ENCODE results near the gene EFNA1.
A peak's percentile ranks its signal among the peaks of the same experiment; 100 is the strongest.

EFNA1 gene

GRCh38 chr1:155170101-155170785, 42.6 kb downstream of the EFNA1 start:
- peaks cover 6% of the 10 kb centered on the region for H3K36me3 Mint-ChIP-seq

GRCh38 chr1:155170806-155171205, 43.1 kb downstream of the EFNA1 start:
- Mint-ChIP-seq H3K27ac (no peak overlapping the region), H3K27me3 (no peaks in the 10 kb centered on the region), H3K36me3 (peaks cover 6% of the 10 kb centered on the region), H3K9me3 (ENCODE audit: low read depth) (no peaks in the 10 kb centered on the region), H3K4me3 (no peak overlapping the region), H3K4me1 (ENCODE audit: low read depth) (peaks cover 49% of the 10 kb centered on the region)

More at GRCh38 chr1:155170101-155170785, 42.6 kb downstream of the EFNA1 start:
- Mint-ChIP-seq H3K9me3 (ENCODE audit: low read depth) (no peaks in the 10 kb centered on the region), H3K4me1 (ENCODE audit: low read depth) (peaks cover 47% of the 10 kb centered on the region), H3K27me3 (no peaks in the 10 kb centered on the region), H3K27ac (no peak overlapping the region), H3K4me3 (peak overlapping the region; percentile 70)

- H3K4me3 Mint-ChIP-seq: peak overlapping the region; percentile 98
- H3K27ac Mint-ChIP-seq: peak overlapping the region; percentile 99
- peaks cover 6% of the 10 kb centered on the region for H3K36me3 Mint-ChIP-seq
- H3K4me1 Mint-ChIP-seq (ENCODE audit: low read depth): peaks cover 57% of the 10 kb centered on the region
- H3K27me3 Mint-ChIP-seq: no peaks in the 10 kb centered on the region
- no peaks in the 10 kb centered on the region for H3K9me3 Mint-ChIP-seq (ENCODE audit: low read depth)
Observed at GRCh38 chr1:155171836-155172731, 44.4 kb downstream of the EFNA1 start.

- peaks cover 49% of the 10 kb centered on the region for H3K4me1 Mint-ChIP-seq (ENCODE audit: low read depth)
- no peaks in the 10 kb centered on the region for H3K27me3 Mint-ChIP-seq
- H3K36me3 Mint-ChIP-seq: peaks cover 8% of the 10 kb centered on the region
- peak within 1 kb of the TSS; percentile 99 for H3K27ac Mint-ChIP-seq
- no peaks in the 10 kb centered on the region for H3K9me3 Mint-ChIP-seq (ENCODE audit: low read depth)
- peak within 1 kb of the TSS; percentile 98 for H3K4me3 Mint-ChIP-seq
Observed at GRCh38 chr1:155172732-155173477, 45.2 kb downstream of the EFNA1 start, which contains the start of gene KRTCAP2. KRTCAP2 (minus strand) TSS chr1:155173304; CDS start chr1:155173224, 80 bp downstream.

GRCh38 chr1:155173478-155174323, 46.0 kb downstream of the EFNA1 start, which contains the start of gene TRIM46:
TRIM46 (plus strand) TSS chr1:155173849; CDS start chr1:155173967, 118 bp downstream.
- peak within 1 kb of the TSS; percentile 98 for H3K4me3 Mint-ChIP-seq
- H3K27me3 Mint-ChIP-seq: no peaks in the 10 kb centered on the region
- peaks cover 8% of the 10 kb centered on the region for H3K36me3 Mint-ChIP-seq
- peak within 1 kb of the TSS; percentile 99 for H3K27ac Mint-ChIP-seq
- peaks cover 47% of the 10 kb centered on the region for H3K4me1 Mint-ChIP-seq (ENCODE audit: low read depth)
- H3K9me3 Mint-ChIP-seq (ENCODE audit: low read depth): no peaks in the 10 kb centered on the region

GRCh38 chr1:155174324-155175280, 46.9 kb downstream of the EFNA1 start:
- Mint-ChIP-seq H3K27me3 (no peaks in the 10 kb centered on the region), H3K4me3 (peak overlapping the region; percentile 98), H3K9me3 (ENCODE audit: low read depth) (no peaks in the 10 kb centered on the region), H3K4me1 (ENCODE audit: low read depth) (peaks cover 47% of the 10 kb centered on the region), H3K36me3 (peaks cover 4% of the 10 kb centered on the region), H3K27ac (peak overlapping the region; percentile 99)

- Mint-ChIP-seq H3K27me3 (no peaks in the 10 kb centered on the region), H3K27ac (peak overlapping the region; percentile 22), H3K4me1 (ENCODE audit: low read depth) (peaks cover 42% of the 10 kb centered on the region), H3K9me3 (ENCODE audit: low read depth) (no peaks in the 10 kb centered on the region), H3K36me3 (peaks cover 2% of the 10 kb centered on the region), H3K4me3 (peak overlapping the region; percentile 13)
Observed at GRCh38 chr1:155175281-155175926, 47.7 kb downstream of the EFNA1 start.

GRCh38 chr1:155175927-155176371, 48.3 kb downstream of the EFNA1 start:
- Mint-ChIP-seq H3K27me3 (no peaks in the 10 kb centered on the region), H3K36me3 (peaks cover 2% of the 10 kb centered on the region), H3K9me3 (ENCODE audit: low read depth) (no peaks in the 10 kb centered on the region), H3K4me1 (ENCODE audit: low read depth) (peaks cover 41% of the 10 kb centered on the region), H3K4me3 (no peak overlapping the region), H3K27ac (no peak overlapping the region)

GRCh38 chr1:155176544-155177071, 48.9 kb downstream of the EFNA1 start:
- peaks cover 2% of the 10 kb centered on the region for H3K36me3 Mint-ChIP-seq
- H3K9me3 Mint-ChIP-seq (ENCODE audit: low read depth): no peaks in the 10 kb centered on the region
- H3K4me1 Mint-ChIP-seq (ENCODE audit: low read depth): peaks cover 37% of the 10 kb centered on the region
- peak overlapping the region; percentile 27 for H3K4me3 Mint-ChIP-seq
- H3K27ac Mint-ChIP-seq: peak overlapping the region; percentile 16
- H3K27me3 Mint-ChIP-seq: no peaks in the 10 kb centered on the region

GRCh38 chr1:155177192-155177917, 49.7 kb downstream of the EFNA1 start:
- Mint-ChIP-seq H3K27me3 (no peaks in the 10 kb centered on the region), H3K4me3 (no peak overlapping the region), H3K27ac (no peak overlapping the region), H3K36me3 (peaks cover 2% of the 10 kb centered on the region), H3K9me3 (ENCODE audit: low read depth) (no peaks in the 10 kb centered on the region), H3K4me1 (ENCODE audit: low read depth) (peaks cover 30% of the 10 kb centered on the region)

- H3K36me3 Mint-ChIP-seq: peaks cover 2% of the 10 kb centered on the region
- H3K27me3 Mint-ChIP-seq: no peaks in the 10 kb centered on the region
- H3K27ac Mint-ChIP-seq: no peak overlapping the region
- no peak overlapping the region for H3K4me3 Mint-ChIP-seq
- peaks cover 28% of the 10 kb centered on the region for H3K4me1 Mint-ChIP-seq (ENCODE audit: low read depth)
- H3K9me3 Mint-ChIP-seq (ENCODE audit: low read depth): no peaks in the 10 kb centered on the region
Observed at GRCh38 chr1:155177918-155178281, 50.2 kb downstream of the EFNA1 start.
